Thyroid gland (tissue), 4 donors: ENCODE measurements around the gene KSR1.

Experiments used
- CTCF ChIP-seq, 6 experiments: fragments of 200-600 bp in 3 of 6; fragments of 450-650 bp in 3 of 6; sonication (generic) in 3 of 6; IDR thresholded peaks; one replicate each; pipeline ENCODE4 v1.5.1; 2016 to 2019; ENCODE audit warnings: antibody characterized with exemption in 6 of 6, mild to moderate bottlenecking in 2 of 6, inconsistent platforms in 1 of 6, moderate library complexity in 1 of 6
- POLR2A ChIP-seq, 2 donors: fragments of 450-650 bp; IDR thresholded peaks; one replicate each; pipeline ENCODE4 v1.6.1; 2017; ENCODE audit warnings: antibody characterized with exemption in 2 of 2, mild to moderate bottlenecking in 2 of 2, moderate library complexity in 1 of 2

DNA sequence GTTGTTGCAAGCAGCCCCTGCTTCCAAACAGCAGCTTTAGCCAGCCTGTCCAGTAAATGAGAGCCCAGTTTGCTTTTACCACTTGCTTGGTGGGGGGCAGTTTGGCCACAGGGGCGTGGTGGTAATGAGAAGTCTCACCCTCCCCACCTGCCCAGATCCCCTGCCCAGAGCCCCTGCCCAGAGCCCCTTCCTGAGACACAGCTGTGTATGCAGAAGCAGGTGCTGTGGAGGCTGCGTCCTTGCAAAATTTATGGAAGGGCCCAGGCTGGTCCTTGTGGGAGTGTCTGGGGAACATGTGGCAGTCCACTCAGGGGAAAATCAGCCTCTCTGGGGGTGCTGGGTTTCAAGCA lies 147.1 kb downstream of the KSR1 start:
- TF ChIP-seq CTCF (IDR thresholded peaks at IDR 0.05) (no peak), POLR2A (IDR thresholded peaks at IDR 0.05) (no peak)
